ENCODE measurements around the gene CLASP2.

Gene CLASP2

GRCh38 chr3:33639889-33640288 lies 78.2 kb downstream of the CLASP2 start:
- H3K4me3 ChIP-seq (ENCODE audit: low read depth, low read length): no peak overlapping the region

- H3K4me3 ChIP-seq (ENCODE audit: low read depth, low read length): no peak overlapping the region
Measured at GRCh38 chr3:33637482-33637881, 80.6 kb downstream of the CLASP2 start.

- no peak overlapping the region for H3K4me3 ChIP-seq (ENCODE audit: low read depth, low read length)
Measured at GRCh38 chr3:33636125-33636850, 81.8 kb downstream of the CLASP2 start.

- H3K4me3 ChIP-seq (ENCODE audit: low read depth, low read length): no peak overlapping the region
Measured at GRCh38 chr3:33634262-33634661, 83.8 kb downstream of the CLASP2 start.

GRCh38 chr3:33629219-33629618 lies 88.8 kb downstream of the CLASP2 start:
- no peak overlapping the region for H3K4me3 ChIP-seq (ENCODE audit: low read depth, low read length)

- H3K4me3 ChIP-seq (ENCODE audit: low read depth, low read length): no peak overlapping the region
Measured at GRCh38 chr3:33624756-33625155, 93.3 kb downstream of the CLASP2 start.

GRCh38 chr3:33613041-33613440 lies 105.0 kb downstream of the CLASP2 start:
- no peak overlapping the region for H3K4me3 ChIP-seq (ENCODE audit: low read depth, low read length)

- H3K4me3 ChIP-seq (ENCODE audit: low read depth, low read length): no peak overlapping the region
Measured at GRCh38 chr3:33612607-33613006, 105.4 kb downstream of the CLASP2 start.

GRCh38 chr3:33602829-33603228 lies 115.2 kb downstream of the CLASP2 start:
- no peak overlapping the region for H3K4me3 ChIP-seq (ENCODE audit: low read depth, low read length)

GRCh38 chr3:33597257-33597689 lies 120.8 kb downstream of the CLASP2 start:
- H3K4me3 ChIP-seq (ENCODE audit: low read depth, low read length): no peak overlapping the region

- no peak overlapping the region for H3K4me3 ChIP-seq (ENCODE audit: low read depth, low read length)
Measured at GRCh38 chr3:33592999-33593398, 125.1 kb downstream of the CLASP2 start.

- H3K4me3 ChIP-seq (ENCODE audit: low read depth, low read length): no peak overlapping the region
Measured at GRCh38 chr3:33590541-33590940, 127.5 kb downstream of the CLASP2 start.

- H3K4me3 ChIP-seq (ENCODE audit: low read depth, low read length): no peak overlapping the region
Measured at GRCh38 chr3:33586402-33586801, 131.7 kb downstream of the CLASP2 start.

- H3K4me3 ChIP-seq (ENCODE audit: low read depth, low read length): no peak overlapping the region
Measured at GRCh38 chr3:33582234-33582633, 135.8 kb downstream of the CLASP2 start.

GRCh38 chr3:33581666-33582065 lies 136.4 kb downstream of the CLASP2 start:
- H3K4me3 ChIP-seq (ENCODE audit: low read depth, low read length): no peak overlapping the region

- no peak overlapping the region for H3K4me3 ChIP-seq (ENCODE audit: low read depth, low read length)
Measured at GRCh38 chr3:33579840-33580239, 138.2 kb downstream of the CLASP2 start.

GRCh38 chr3:33579178-33579510 lies 138.9 kb downstream of the CLASP2 start:
- no peak overlapping the region for H3K4me3 ChIP-seq (ENCODE audit: low read depth, low read length)

- no peak overlapping the region for H3K4me3 ChIP-seq (ENCODE audit: low read depth, low read length)
Measured at GRCh38 chr3:33578325-33579177, 139.5 kb downstream of the CLASP2 start.

- H3K4me3 ChIP-seq (ENCODE audit: low read depth, low read length): no peak overlapping the region
Measured at GRCh38 chr3:33577588-33577987, 140.5 kb downstream of the CLASP2 start.

GRCh38 chr3:33577173-33577572 lies 140.9 kb downstream of the CLASP2 start:
- H3K4me3 ChIP-seq (ENCODE audit: low read depth, low read length): no peak overlapping the region

- H3K4me3 ChIP-seq (ENCODE audit: low read depth, low read length): no peak overlapping the region
Measured at GRCh38 chr3:33575311-33575710, 142.7 kb downstream of the CLASP2 start.

- no peak overlapping the region for H3K4me3 ChIP-seq (ENCODE audit: low read depth, low read length)
Measured at GRCh38 chr3:33557829-33558228, 160.2 kb downstream of the CLASP2 start.
